Measurements from ENCODE around the gene HMG20B.

Gene HMG20B

GRCh38 chr19:3585301-3586126 lies 12.8 kb downstream of the HMG20B start, which contains the start of gene GIPC3:
Gene GIPC3, plus strand, starts transcription at chr19:3585478. Its CDS starts 120 bp downstream, at chr19:3585598.
- DNase-seq: no peak

DNA sequence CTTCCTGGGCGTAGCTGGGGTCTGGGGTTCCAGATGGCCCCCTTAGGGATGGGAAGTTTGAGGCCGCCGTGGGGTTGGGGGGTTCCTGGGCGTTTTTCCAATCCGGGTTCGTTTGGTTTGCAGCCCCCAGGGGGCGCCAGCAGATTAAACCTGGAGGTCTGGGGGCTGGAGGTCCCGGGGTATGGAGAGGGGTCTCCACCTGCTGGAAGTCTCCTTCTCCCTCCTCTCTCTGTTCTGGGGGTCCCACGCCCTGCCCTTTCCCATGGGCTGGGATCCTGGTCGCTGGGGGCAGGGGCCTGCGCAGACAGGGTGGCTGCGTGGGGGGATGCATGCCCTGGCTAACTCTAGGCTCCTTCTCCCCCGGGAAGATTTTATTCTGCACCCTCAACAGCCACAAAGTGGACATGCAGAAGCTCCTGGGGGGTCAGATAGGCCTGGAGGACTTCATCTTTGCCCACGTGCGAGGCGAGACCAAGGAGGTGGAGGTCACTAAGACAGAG lies 13.4 kb downstream of the HMG20B start:
- DNase-seq: peak; percentile 54 to 60

GRCh38 chr19:3586707-3587346 lies 14.1 kb downstream of the HMG20B start:
- no peak for DNase-seq

DNA sequence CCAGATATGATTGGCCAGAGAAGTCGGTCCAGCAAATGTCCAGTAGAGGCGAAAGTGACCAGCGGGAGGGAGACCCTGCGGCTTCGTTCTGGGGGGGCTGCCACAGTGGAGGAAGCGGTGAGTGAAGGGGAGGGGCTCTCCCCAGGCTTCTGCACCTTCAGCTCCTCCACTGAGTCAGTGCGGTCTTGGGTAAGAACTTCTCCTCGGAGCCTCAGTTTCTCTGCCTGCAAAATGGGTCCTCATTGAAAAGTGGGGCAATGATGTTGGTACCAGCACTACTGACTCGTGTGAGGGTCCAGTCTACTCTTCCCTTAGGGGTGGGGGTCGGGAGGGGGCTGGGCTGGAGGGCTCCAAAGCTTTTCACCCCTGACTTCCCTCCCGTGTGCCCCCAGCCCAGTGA lies 16.7 kb downstream of the HMG20B start:
- DNase-seq: no peak

DNA sequence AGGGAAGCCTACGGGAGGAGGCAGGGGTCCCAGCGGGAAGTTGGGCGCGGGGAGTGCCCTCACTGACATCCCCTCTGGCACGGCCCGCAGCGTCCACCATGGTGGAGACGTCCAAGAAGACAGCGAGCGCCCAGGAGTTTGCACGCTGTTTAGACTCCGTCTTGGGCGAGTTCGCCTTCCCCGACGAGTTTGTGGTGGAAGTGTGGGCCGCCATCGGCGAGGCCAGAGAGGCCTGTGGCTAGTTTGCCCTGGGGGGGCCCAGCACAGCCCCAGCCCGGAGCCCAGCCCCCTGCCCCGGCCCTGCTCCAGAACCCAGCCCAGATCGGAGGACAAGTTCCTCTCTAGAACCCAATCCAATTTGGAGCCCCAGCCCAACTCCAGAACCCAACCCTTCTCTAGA lies 17.2 kb downstream of the HMG20B start:
- DNase-seq: no peak

- DNase-seq: no peak
These were observed 18.4 kb downstream of the HMG20B start for GRCh38 chr19:3590991-3591659.

DNA sequence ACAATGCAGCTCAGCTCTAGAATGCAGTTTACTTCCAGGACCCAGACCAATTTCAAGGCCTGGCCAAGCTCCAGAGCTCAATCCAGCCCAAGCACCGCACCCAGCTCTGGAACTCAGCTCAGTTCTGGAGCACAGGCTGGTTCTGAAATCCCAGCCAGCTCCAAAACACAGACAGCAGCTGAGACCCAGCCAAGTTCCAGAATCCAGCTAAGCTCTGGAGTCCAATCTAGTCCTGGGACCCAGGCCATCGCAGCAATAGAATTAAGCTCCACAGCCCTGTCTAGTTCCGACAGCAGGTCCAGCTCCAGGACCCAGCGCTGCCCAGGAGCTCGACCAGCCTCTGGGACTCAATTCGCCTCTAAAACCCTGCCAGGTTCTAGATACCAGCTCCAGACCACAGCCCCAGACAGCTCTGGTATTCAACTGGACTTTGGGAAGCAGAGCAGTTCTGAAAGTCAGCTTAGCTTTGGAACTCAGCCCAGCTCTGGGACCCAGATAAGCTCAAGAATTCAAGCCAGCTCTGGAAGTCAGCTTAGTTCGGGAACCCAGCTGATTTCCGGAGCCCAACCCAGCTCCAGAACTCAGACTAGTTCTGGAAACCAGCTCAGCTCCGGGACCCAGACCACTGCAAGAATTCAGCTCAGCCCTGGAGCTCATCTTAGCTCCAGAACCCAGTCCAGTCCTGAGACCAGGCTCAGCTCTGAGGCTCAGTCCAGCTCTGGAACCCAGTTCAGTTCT lies 19.3 kb downstream of the HMG20B start:
- no peak for DNase-seq

DNA sequence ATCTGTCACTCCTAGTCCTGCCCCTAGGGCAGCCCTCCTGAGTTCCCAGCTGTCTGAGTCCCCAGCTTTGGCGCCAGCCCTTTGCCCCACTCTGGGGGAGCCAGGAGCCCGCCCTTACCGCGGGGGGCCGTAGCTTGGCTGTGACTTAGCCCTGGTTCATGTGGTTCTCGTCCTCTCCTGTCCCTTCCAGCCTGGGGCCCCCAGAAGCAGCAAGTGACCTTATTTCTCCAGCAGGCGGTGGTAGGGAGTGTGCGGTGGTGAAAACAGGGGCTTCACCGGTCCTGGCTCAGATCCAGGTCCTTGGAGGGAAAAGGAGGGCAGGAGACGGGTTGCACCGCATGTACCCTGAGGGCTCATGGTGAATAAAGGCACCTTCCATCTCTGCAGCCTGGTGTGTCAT lies 20.4 kb downstream of the HMG20B start:
- no peak for DNase-seq

- no peak for DNase-seq
These were observed 22.8 kb downstream of the HMG20B start for GRCh38 chr19:3595521-3596061.

GRCh38 chr19:3599776-3600187 lies 27.0 kb downstream of the HMG20B start:
- DNase-seq: no peak

DNA sequence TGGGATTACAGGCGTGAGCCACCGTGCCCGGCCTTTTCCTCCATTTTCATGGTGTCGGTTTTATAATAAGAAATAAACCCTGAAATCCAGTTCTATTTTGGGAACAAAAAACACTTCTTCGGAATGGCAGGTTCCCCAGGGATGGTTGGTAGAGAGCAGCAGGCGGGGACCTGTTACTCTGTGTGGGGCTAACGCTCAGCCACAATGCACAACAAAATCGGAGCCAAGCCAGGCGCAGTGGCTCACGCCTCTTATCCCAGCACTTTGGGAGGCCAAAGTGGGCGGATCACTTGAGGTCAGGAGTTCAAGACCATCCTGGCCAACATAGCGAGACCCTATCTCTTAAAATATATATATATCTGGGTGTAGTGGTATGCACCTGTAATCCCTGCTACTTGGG lies 28.3 kb downstream of the HMG20B start:
- DNase-seq: no peak

GRCh38 chr19:3603121-3603811 lies 30.5 kb downstream of the HMG20B start:
- DNase-seq: no peak

GRCh38 chr19:3604227-3604986 lies 31.7 kb downstream of the HMG20B start:
- DNase-seq: no peak

DNA sequence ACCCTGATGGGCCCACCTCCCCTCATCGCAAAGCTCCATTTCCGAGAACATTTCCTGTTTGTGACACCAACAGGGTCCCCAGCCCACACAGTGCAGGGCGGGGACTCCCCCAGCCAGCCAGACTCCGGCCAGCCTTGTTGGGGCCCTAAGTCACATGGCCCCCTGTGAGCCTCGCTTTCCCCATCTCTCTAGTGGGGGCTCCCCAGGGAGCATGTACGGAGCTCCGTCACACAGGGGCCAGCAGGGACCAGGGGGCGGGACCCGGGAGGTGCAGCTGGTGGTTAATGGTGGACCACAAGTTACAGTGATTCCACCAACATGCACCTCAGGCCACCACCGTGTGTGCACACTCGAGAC lies 32.2 kb downstream of the HMG20B start:
- DNase-seq: peak in 1 of 2 donors; percentile 27

DNA sequence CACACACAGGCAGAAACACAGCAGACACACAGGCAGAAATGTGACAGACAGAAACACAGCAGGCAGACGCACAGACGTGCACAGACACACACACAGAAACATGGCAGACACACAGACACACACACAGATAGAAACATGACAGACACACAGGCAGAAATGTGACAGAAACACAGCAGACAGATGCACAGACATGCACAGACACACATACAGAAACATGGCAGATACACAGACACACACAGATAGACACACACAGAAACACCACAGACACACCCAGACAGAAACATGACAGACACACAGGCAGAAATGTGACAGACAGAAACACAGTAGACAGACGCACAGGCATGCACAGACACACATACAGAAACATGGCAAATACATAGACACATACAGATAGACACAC lies 32.6 kb downstream of the HMG20B start:
- DNase-seq: no peak

- no peak for DNase-seq
These were observed 33.0 kb downstream of the HMG20B start for GRCh38 chr19:3605770-3606169.

DNA sequence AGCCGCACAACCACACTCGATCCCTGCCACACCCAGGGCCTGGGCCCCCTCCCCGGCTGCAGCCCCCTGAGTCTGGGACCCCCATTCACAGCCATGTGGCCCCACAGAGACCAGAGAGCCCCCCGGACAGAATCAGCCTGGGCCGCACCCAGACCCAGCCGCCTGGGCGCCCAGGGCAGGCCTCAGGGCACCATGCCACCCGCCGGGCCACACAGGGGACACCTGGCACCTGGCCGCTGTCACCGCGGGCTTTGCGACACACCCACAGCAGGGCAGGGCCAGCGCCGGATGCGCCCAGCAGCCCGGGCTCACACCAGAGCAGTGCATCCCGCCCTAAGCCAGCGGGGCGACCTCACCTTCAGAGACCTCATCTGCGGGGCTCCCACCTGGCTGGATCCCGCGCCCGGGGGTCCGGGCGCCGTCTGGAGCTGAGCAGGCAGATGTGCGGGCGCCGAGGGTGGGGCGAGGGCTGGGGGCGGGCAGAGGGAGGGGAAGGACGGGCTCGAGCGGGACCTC lies 33.5 kb downstream of the HMG20B start:
- peak in 1 of 2 donors; percentile 32 for DNase-seq

DNA sequence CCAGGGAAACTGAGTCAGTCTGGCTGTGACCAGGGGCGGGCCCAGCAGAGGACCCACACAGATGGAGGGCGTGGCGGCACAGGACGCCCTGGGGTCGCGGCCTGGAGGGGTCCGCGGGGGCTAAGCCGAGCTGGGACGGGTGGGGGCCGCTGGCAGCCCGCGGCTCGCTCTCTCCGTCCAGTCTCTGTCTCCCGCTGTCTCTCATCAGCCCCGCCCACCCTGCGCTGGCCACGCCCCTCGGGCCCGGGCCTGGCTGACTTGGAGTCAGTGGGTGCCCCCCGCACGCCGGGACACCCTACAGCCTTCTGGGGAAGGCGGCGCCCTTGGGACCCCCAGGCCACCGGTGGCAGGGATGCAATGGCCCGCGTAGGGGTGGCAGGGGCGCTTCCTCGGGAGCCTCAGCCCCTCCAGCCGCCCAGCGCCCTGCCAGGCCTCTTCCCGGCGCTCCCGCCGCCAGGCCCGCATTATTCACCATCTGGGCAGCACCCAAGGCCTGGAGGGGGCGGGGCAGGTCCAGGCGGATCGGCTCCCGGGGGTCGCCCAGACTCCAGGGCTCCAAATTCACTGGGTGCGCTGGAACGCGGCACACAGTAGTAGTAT lies 34.0 kb downstream of the HMG20B start, which contains the start of gene TBXA2R:
TBXA2R (minus strand) TSS at position 186 of the 600 bp plus-strand sequence. CDS start 6,241 bp downstream, outside the sequence.
- DNase-seq: peak; percentile 72 to 77

- DNase-seq: no peak
These were observed 34.7 kb downstream of the HMG20B start for GRCh38 chr19:3607303-3608078.

Measured in stimulated activated CD4-positive, alpha-beta T cell treated with anti-CD3 and anti-CD28 coated beads, Interleukin-2, amount 100 ng/mL, for 24 hours (primary cell).